WERI-Rb-1 (cell line): ENCODE data around the gene BIRC3.
"Not testable (repeated sequence)": the region's sequence is repeated elsewhere in the genome, so short reads cannot be mapped to it uniquely, and the experiment has no call there.

Experiments
- DNase-seq: peaks from one replicate; pipeline ENCODE4 v3.0.0-alpha.2; 2020
- H3K27ac ChIP-seq: fragments of 250-450 bp; sonication (Bioruptor Pico); 2 replicates; pipeline ENCODE4 v1.5.1; 2020; ENCODE audit warnings: mild to moderate bottlenecking, moderate library complexity
- H3K27me3 ChIP-seq: fragments of 250-450 bp; sonication (Bioruptor Pico); 2 replicates; pipeline ENCODE4 v1.5.1; 2021; ENCODE audit warnings: mild to moderate bottlenecking, low read depth, moderate library complexity; ENCODE audit not compliant: insufficient read depth, severe bottlenecking
- H3K36me3 ChIP-seq: fragments of 250-450 bp; sonication (Bioruptor Pico); 2 replicates; pipeline ENCODE4 v1.5.1; 2020; ENCODE audit warnings: mild to moderate bottlenecking, moderate library complexity
- H3K4me3 ChIP-seq: 2 replicates; pipeline ENCODE4 v1.5.1; 2011; ENCODE audit warnings: low read depth, mild to moderate bottlenecking, control low read depth, low read length
- H3K9me3 ChIP-seq: fragments of 250-450 bp; sonication (Bioruptor Pico); 2 replicates; pipeline ENCODE4 v1.5.1; 2021; ENCODE audit warnings: mild to moderate bottlenecking, moderate library complexity; ENCODE audit not compliant: severe bottlenecking
- TF ChIP-seq, protein P1 (sequence below): IDR thresholded peaks from 2 replicates; pipeline ENCODE4 v1.5.1; 2011; ENCODE audit warnings: low read depth, mild to moderate bottlenecking, control low read depth, inconsistent platforms, low read length

Gene BIRC3

DNA sequence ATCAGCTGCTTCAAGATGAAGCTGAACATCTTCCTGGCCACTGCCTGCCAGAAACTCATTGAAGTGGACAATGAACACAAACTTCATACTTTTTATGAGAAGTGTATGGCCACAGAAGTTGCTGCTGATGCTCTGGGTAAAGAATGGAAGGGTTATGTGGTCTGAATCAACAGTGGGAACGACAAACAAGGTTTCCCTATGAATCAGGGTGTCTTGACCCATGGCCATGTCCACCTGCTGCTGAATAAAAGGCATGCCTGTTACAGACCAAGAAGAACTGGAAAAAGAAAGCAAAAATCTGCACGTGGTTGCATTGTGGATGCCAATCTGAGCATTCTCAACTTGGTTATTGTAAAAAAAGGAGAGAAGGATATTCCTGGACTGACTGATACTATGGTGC lies 22.2 kb upstream of the BIRC3 start:
- no peak for DNase-seq
- TF ChIP-seq, protein P1, sequence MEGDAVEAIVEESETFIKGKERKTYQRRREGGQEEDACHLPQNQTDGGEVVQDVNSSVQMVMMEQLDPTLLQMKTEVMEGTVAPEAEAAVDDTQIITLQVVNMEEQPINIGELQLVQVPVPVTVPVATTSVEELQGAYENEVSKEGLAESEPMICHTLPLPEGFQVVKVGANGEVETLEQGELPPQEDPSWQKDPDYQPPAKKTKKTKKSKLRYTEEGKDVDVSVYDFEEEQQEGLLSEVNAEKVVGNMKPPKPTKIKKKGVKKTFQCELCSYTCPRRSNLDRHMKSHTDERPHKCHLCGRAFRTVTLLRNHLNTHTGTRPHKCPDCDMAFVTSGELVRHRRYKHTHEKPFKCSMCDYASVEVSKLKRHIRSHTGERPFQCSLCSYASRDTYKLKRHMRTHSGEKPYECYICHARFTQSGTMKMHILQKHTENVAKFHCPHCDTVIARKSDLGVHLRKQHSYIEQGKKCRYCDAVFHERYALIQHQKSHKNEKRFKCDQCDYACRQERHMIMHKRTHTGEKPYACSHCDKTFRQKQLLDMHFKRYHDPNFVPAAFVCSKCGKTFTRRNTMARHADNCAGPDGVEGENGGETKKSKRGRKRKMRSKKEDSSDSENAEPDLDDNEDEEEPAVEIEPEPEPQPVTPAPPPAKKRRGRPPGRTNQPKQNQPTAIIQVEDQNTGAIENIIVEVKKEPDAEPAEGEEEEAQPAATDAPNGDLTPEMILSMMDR: no peak
- no peaks in the 10 kb centered on the region for H3K36me3 ChIP-seq
- no peak overlapping the region for H3K4me3 ChIP-seq
- H3K27me3 ChIP-seq: no peaks in the 10 kb centered on the region
- peaks cover 2% of the 10 kb centered on the region for H3K9me3 ChIP-seq
- no peak overlapping the region for H3K27ac ChIP-seq

DNA sequence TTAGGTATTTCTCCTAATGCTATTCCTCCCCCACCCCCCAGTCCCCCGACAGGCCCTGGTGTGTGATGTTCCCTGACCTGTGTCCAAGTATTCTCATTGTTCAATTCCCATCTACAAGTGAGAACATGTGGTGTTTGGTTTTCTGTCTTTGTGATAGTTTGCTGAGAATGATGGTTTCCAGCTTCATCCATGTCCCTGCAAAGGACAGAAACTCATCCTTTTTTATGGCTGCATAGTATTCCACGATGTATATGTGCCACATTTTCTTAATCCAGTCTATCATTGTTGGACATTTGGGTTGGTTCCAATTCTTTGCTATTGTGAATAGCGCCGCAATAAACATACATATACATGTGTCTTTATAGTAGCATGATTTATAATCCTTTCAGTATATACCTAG lies 20.5 kb upstream of the BIRC3 start:
- H3K36me3 ChIP-seq, H3K4me3 ChIP-seq, DNase-seq, H3K9me3 ChIP-seq, H3K27me3 ChIP-seq, H3K27ac ChIP-seq: not testable (repeated sequence)

DNA sequence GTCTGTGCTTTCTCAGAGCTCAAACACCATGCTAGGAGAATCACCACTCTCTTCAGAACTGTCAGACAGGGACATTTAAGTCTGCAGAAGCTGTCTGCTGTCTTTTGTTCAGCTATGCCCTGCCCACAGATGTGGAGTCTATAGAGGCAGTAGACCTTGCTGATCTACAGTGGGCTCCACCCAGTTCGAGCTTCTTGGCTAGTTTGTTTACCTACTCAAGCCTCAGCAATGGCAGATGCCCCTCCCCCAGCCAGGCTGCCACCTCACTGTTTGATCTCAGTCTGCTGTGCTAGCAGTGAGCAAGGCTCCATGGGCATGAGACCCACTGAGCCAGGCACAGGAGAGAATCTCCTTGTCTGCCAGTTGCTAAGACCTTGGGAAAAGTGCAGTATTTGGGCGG lies 16.4 kb upstream of the BIRC3 start:
- H3K4me3 ChIP-seq, H3K36me3 ChIP-seq, H3K27ac ChIP-seq, DNase-seq, H3K9me3 ChIP-seq, H3K27me3 ChIP-seq: not testable (repeated sequence)

DNA sequence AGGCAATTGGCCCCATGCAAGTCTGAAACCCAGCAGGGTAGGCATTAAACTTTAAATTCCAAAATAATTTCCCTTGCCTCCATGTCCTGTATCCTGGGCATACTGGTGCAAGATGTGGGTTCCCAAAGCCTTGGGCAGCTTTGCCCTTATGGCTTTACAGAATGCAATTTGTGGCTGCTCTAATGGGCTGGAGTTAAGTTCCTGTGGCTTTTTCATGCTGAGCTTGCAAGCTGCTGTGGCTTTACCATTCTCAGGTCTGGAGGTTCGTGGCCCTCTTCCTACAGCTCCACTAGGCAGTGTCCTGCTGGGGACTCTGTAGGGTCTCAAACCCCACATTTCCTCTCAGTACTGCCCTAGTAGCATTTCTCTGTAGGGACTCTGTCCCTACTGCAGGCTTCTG lies 15.0 kb upstream of the BIRC3 start:
- TF ChIP-seq, protein P1: no peak
- H3K4me3 ChIP-seq: no peak overlapping the region
- H3K27me3 ChIP-seq: no peaks in the 10 kb centered on the region
- H3K27ac ChIP-seq: no peak overlapping the region
- H3K9me3 ChIP-seq: no peaks in the 10 kb centered on the region
- no peaks in the 10 kb centered on the region for H3K36me3 ChIP-seq
- DNase-seq: no peak

DNA sequence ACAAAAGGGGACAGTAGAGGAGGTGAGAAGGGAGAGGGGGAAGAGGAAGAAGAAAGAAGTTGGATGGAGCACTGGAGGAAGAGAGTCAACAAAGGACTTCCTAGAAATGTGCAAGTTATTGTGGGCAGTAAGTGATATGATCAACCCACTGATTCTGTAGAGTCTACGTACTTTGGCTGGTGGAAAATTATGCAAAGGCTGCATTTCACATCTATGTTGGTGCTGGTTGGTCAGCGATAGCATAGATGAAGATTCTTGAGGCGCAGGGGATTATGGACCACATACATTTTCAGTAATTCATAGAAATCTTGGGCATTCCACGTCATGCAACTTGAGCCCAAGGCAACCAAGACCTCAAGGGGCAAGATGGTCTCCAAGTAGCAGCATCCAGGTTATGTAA lies 12.6 kb upstream of the BIRC3 start:
- H3K4me3 ChIP-seq: no peak overlapping the region
- DNase-seq: no peak
- no peak overlapping the region for H3K27ac ChIP-seq
- no peaks in the 10 kb centered on the region for H3K36me3 ChIP-seq
- no peaks in the 10 kb centered on the region for H3K9me3 ChIP-seq
- TF ChIP-seq, protein P1: no peak
- H3K27me3 ChIP-seq: no peaks in the 10 kb centered on the region

DNA sequence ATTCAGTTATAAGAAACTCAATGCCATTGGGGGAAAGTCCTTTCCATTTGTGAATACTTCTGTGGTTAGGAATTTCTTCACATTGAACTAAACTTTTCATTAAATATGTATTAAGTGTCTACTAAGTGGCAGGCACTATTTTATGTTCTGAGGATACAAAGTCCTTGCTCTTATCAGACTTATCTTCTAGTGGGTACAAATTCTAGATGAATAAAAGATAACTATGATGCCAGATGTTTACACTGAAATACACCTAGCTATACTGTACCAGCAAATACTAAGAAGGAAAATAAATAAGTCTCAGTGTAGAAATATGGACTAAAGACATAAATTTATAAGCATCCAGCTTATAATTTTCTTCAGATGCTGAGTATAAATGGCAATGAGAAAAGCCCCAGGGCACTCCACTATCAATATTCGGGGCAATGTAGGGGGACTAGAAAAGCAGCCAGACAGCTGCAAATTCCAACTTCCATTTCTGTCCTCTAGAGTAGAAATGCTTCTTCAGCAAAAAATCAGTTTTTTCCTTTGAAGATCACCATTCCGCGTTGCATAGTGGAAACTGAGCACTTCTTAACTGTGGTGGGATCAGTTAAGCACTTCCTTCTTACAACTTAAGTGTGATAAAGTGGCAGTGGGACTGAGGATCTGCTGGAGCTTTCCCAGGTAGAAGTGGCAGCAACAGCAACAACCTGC lies 11.8 kb upstream of the BIRC3 start:
- H3K36me3 ChIP-seq: no peaks in the 10 kb centered on the region
- H3K9me3 ChIP-seq: no peaks in the 10 kb centered on the region
- no peak for DNase-seq
- H3K27me3 ChIP-seq: no peaks in the 10 kb centered on the region
- TF ChIP-seq, protein P1: no peak
- H3K27ac ChIP-seq: no peak overlapping the region
- no peak overlapping the region for H3K4me3 ChIP-seq

DNA sequence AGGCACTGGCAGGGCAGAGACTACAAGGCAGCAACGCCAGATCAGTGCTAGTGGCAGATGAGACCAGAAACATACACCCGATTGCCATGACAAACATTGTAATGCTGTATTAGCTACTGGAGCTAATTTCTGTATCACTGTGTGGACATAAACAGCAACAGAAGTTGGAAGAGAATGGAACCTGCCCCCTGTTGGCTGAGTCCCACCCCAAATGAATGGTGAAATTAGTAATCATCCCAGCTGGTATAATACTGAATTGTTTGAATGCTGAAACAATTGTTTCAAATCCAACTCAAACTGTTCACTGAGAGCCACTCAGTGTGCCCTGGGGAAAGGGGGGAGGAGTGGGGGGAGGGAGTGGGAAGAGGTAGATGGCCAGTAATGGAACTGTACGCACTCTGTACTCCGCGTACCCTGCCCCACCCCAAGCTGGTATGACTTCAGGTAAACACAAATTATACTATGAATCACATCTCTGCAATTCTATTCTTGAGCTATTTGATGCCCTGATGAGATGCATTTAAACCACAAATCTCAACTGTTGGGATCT lies 11.2 kb upstream of the BIRC3 start:
- H3K4me3 ChIP-seq: no peak overlapping the region

More for the DNA sequence above, 11.2 kb upstream of the BIRC3 start:
- Histone ChIP-seq H3K9me3 (no peaks in the 10 kb centered on the region), H3K36me3 (no peaks in the 10 kb centered on the region), H3K27me3 (no peaks in the 10 kb centered on the region), H3K27ac (no peak overlapping the region)
- TF ChIP-seq, protein P1: no peak
- DNase-seq: no peak
